GM19324 (cell line): ENCODE results near the gene IL16.
"Not testable (repeated sequence)": the region's sequence is repeated elsewhere in the genome, so short reads cannot be mapped to it uniquely, and the experiment has no call there.

Experiments
- ATAC-seq: cut with Tn5 transposase; IDR thresholded peaks from one replicate; pipeline ENCODE4 v1.9.1; 2021; ENCODE audit warnings: mild to moderate bottlenecking, moderate library complexity; ENCODE audit not compliant: unreplicated experiment, low FRiP score

IL16 gene

DNA sequence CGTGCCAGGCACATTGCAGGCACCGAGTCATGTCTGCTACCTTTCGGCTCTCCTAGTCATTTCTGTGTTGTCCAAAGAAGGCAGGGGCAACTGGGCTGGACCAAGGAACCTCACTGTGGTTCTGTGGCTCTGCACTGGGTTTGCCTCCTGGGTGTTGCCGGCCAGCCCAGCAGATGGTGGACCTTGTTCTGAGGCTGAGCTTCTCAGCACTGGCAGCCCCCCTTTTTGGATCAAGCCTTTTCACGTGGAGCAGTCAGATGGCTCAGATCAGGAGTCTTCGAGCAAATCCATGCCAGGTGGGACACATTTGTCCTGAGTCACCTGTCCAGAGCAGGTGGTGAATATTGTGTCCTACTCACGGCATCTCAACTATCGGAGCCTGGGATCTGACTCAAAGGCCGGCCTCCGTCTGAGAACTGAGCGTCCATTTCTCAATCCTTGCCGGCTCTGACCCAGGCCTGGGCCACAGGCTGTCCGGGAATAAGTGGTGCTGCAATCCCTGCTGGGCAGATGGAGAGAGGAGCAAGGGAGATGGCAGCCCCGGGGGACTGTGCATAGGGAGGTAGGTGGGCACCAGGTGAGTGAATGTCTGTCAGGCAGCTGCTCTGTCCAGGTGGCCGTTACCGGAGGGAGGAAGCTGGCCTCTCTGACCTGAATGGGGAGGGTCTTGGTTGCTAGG lies at the start of gene IL16:
IL16 (plus strand) TSS at position 304 of the 679 bp plus-strand sequence. CDS start 28,521 bp downstream, outside the sequence.
- no peak for ATAC-seq

DNA sequence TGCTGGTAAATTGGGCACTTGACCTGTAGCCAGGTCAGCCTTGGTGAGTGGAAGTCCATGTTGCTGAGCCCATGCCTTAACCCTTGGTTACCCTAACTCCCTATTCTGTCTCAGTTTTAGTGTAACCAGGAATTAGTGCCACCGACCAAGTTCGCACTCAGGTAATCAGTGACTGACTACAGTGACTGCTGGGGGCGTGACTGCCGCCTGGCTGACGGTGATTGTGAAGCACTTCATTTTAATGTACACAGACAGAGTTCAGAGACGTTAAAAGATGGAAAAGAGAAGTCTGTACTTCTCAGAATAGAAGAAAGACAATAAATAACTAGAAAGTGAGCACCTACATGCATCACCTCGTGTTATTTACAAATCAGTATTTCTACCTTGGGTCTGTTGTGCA lies 45.3 kb upstream of the IL16 start:
- no peak for ATAC-seq

DNA sequence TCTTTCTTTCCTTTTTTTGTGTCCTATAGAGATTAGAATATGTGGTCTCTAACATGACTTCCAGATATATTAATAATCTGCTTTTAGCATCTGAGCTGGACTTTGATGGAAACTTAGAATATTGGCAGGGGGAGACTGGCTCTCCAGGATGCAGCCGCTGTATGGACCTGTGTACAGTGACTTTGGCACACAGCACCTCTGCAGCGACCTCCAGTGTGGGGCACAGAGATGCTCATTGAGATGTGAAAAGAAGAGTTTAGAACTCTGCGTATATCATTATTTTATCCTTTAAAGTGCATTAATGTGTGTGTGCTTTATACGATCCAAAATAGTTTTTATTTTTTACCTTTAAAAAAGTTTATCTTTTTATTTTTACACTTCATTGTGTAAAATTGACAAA lies 44.3 kb upstream of the IL16 start:
- ATAC-seq: no peak

DNA sequence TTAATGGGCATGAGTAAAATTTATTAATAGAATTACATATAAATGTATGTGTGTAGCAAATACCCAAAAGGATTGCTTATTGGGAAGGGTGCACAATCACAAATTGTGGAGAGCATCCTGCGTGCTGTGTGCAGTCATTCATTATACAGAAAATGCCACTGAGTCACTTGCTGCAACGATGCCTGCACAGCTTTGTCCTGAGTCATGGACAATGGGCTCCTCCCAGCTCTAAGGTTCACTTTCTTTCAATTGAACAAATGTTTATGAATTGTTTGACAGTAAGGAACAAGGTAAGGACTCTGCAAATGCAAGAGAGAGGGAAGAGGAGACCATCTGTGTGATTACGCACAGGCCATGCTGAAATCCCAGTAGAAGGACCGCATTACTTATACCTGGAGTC lies 43.9 kb upstream of the IL16 start:
- ATAC-seq: no peak

DNA sequence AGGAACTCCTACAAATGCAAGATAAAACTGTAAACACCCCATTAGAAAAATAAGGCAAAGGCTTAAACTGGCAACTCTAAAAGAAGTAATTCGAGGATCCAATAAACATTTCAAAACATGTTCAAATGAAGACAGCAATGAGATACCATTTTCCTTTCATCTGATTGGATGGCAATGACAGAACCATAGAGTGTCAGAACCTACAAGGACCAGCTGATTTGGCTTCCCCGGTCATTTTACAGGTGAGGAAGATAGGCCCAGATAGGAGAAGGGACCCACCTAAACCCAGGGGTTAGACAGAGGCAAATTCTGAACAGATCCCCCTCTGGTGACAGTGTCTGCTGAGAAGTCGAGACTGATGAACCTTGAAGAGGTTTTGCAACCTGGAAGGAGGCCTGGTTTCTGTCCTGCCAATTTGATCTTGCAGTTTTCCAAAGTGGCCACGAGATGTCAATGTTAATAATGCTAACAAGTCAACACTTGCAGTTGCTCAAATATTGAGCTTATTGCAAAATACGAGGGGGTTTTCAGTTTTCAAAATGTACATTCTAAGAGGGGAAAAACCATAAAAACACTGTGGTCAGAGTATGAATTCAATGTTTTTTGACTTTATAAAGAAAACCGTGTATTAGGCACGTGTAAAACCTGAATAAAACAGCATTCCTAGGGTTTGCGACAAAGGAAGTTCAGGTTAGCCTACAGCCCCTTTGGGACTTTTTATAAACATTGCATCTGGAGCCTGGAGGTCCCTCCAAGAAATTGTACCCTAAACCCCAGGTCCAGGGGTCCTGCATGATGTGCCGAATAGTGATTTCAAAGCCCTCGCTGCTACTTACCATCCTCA lies 41.1 kb upstream of the IL16 start:
- ATAC-seq: no peak

DNA sequence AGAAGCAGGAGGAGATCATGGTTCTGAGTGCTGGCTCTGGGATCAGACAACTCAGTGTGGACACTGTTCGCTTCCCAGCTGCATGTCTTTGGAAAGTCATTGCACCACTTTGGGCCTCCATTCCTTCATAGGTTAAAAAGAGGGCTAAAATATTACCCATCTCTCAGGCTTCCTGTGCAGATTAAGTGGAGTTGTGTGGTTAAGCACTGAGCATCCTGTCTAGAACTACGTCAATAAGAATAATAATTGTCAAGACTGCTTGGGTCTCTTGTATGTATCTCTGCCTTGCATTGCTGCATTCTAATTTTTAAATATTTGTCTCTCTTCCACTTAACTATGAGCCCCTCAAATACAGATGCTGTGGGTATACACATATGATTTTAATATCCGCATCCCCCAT lies 40.4 kb upstream of the IL16 start:
- ATAC-seq: no peak

DNA sequence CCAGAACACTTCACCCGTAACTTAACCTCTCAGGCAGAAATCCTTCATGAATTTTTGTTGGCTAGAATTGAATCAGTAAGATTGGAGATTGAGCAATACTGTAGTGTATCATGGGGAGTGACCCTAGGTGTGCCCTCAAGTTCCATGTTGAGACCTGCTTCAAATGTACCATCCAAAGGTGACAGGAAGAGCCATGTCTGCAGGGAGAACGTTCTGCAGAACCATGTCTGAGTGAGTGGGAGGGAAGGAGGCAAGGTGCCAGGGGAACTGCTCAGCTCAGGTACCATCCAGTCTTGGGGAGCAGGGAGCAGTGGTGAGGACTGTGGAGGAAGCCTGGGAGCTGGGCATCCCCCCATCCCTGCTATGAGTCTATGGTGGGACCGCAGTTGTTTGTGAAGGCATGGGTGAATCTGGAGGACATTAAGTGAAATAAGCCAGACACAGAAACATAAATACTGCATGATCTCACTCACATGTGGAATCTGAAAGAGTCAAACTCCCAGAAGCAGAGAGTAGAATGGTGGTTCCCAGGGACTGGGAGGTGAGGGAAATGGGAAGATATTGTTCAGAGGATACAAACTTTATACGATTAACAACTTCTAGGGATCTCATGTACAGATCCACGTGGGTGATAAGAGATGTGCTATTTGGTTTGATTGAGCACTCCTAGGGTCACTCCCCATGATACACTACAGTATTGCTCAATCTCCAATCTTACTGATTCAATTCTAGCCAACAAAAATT lies 39.3 kb upstream of the IL16 start:
- ATAC-seq: no peak

DNA sequence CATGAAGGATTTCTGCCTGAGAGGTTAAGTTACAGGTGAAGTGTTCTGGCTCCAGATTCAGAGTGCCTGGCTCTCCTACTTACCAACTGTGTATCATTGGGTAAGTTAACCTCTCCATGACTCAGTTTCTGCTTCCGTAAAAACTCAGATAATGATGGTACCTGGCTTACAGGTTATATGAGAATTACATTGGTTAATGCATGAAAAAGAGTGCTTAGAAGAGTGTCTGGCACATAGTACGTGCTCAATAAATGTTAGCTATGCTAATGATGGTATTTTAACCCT lies 38.8 kb upstream of the IL16 start:
- no peak for ATAC-seq

DNA sequence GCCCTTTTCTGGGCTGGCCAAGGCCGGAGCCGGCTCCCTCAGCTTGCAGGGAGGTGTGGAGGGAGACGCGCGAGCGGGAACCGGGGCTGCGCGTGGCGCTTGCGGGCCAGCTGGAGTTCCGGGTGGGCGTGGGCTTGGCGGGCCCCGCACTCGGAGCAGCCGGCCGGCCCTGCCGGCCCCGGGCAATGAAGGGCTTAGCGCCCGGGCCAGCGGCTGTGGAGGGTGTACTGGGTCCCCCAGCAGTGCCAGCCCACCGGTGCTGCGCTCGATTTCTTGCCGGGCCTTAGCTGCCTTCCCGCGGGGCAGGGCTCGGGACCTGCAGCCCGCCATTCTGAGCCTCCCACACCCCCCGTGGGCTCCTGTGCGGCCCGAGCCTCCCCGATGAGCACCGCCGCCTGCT lies 38.1 kb upstream of the IL16 start:
- ATAC-seq: not testable (repeated sequence)

DNA sequence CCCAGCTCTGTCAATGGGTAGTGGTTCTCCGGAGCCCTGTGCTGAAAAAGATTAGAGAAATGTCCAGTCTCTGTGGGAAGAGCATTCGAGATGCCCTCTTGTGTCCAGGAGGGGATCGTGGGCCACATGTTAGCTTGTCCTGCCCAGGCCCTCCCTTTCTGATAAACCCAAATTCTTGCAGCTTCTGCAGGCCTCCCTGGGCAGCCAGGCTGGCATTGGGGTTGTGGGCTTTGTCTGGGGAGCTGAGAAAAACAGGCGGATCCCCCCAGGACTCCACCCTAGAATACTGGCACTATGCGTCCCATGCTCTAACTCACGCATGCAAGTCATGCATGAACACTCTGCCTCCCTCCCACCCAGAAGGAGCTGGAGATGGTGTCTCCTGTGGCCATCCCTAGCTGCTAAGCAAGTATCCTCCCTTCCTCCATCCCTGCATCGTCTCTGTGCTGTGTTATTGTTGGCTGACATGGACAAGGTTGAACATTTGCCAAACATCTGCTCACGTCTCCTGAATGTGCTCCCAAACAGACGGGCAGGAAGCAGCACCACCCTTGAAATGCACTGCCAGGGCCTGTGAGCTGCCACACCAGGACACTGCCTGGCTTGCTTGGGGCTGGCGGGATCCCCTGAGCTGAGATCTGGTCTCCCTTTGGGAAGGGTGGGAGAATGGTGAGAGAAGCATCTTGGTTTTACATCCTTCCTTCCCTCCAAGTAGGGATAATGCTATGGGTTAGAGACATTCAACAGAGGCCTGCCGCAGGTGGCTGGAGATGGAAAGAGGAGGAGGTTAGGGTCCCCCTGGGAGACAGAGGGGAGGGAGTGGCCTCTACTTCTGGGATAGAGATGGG lies 36.1 kb upstream of the IL16 start:
- ATAC-seq: no peak

DNA sequence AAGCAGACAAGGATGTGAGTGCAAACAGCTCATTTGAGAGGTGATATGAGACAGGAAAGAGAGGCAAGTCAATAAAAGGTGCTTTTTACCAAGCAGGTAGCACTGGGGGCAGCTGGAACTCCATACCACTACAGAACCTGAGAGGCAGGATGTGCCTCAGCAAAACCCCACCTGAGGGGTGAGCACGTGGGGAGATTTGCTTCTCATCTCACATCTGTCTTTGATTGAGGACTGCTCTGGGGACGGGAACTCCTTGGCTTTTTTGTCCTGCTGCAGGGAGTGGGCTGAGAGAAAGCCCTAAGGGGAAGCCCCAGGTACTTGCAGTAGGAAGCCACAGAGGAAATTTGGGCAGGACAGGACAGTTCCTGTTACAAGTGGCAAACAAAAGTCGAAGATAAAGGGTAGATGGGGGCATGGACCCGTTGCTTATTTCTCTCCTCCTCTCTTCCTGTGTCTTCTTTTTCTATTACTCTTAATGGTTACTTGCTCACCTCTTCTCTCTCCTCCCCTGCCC lies 35.5 kb upstream of the IL16 start:
- ATAC-seq: no peak

DNA sequence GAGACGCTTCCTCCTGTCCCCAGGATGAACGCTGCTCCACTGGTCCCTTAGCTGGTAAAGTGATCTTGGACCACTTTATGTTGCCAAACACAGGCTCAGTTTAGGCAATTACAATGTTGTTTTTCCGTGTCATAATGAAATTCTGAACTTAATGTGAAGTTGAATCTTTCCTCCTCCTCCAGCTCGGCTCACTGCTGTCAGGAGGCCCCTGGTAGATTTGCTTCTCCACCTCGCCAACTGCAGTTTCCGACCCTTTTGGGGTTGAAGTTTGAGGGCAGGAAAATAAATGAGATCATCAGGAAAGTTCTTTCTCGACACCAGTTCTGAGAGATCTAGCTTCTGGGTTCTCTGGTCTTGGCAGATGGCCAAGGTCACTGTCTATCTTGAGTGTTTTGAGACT lies 34.8 kb upstream of the IL16 start:
- ATAC-seq: no peak

DNA sequence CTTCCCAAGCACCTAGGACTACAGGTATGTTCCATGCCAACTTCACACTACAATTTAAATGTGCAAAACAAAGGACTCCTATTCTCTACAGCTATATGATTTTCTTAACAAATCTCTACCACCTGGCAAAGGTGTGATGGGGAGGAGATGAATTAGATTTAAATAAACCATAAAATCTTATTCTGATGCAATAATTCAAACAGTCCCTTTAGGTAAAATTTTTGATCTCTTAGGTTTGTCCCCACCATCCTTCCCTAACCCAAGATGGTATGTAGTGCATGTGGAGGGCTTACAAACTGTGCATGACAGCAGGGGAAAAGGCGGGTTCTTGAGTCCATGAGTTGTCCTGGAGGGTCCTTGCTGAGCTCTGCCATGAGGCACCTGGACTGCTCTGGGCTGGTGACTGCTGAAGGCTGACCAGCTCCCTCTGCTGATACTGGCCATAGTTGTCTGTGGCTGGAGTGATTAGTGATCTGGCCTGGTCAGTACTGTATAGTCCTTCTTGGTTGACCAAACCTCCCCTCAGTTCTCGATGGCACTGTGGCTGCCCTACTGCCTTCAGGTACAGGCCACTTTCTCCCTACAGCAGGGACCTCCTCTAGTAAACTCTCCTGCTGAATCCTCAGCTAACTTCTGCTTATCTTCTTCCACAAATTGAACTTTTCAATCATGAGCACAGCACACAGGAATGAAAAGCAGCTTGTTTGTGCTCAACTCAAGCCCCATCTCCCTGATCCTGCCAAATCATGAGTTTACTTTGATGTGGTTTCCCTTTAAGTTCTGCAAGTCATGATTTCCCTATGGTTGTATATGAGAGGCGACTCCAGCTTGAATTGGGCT lies 32.5 kb upstream of the IL16 start:
- no peak for ATAC-seq

DNA sequence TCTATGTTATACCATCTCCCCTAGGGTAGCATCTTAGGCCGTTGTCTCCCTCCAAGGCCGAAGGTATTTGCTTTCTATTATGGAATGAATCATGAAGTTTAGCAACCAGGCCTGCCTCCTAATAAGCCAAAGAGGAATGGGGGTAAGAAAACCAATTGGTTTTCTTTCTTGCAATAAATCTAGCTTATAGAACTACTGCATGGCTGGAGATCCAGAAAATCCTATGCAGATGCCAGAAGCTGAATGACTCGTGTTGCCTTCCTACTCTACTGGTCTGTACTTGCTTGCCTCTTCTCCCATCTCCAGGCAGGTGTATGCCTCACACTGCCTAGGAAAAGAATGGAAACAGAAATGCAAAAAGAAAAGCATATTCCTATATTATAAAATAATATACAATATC lies 31.1 kb upstream of the IL16 start:
- no peak for ATAC-seq

DNA sequence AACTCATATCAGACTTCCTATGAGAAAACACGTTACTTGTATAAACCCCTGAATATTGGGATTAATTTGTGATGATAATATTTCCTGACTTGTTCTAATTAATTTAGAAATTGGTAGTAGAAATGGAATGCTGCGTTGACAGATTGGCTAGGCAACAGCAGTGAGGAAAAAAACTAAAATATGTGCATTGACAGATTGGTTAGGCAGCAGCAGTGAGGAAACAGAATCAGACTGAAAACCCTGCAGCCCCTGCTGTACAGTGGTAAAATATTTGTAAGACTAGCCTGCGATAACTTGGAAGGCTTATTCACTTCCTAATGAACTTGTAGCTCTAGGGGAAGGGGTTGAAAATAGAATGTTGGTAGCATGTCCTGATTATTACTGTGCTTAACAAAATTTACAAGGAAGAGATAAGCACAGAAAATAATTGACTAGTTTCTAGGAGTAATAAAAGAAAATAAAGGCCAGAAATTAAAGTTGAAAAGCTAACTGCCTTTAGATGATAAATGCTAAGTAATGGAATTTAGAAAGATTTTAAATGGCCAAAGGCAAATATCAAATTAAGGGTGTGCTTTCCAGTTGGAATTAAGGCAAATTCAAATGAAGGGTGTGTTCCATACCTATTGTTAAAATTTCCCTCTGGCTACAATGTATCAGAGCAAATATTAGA lies 29.9 kb upstream of the IL16 start:
- ATAC-seq: no peak

DNA sequence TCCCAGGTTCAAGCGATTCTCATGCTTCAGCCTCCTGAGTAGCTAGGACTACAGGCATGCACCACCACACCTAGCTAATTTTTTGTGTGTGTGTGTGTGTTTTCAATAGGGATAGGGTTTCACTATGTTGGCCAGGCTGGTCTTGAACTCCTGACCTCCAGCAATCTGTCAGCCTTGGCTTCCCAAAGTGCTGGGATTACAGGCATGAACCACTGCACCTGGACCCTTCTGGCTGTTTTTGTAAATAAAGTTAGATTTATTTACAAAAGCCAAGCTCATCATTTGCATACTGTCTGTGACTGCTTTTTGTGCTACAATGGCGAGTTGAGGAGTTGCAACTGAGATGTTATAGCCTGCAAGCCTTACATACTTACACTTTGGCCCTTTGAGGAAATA lies 28.6 kb upstream of the IL16 start:
- no peak for ATAC-seq

DNA sequence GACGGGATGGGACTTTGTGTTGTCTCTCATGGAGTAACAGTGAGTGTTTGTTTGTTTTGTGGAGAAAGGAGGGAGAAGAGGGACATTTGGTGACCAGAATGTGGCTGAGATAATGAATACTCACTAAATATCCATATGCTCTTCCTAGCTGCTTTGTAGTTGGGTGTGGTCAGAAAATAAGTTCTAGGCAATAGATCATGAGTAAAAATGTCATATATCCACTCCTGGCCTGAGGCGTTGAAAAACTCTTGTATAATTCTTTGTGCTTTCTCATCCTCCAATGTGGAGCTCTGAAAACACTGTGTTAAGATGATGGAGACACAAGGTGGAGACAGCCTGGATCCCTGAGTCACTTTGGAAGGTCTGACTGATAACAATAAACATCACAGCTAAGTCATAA lies 28.0 kb upstream of the IL16 start:
- ATAC-seq: no peak

DNA sequence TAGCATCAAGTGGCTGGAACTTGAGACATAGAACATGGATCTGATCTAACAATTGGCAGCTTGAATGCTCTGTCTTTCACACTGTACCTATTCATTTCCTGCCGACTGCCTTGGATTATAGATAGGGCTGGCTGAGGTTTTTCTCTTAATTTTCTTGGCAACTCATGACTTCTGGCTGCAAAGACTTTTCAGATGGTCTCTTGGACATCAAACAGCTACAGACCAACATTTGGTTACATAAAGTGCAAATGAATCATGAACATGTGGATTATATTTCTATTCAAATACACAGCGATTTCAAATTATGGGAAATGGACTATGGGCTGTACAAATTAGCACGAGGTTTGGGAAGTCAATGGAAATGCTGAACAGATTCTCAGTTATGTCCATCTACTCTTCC lies 26.2 kb upstream of the IL16 start:
- ATAC-seq: no peak

DNA sequence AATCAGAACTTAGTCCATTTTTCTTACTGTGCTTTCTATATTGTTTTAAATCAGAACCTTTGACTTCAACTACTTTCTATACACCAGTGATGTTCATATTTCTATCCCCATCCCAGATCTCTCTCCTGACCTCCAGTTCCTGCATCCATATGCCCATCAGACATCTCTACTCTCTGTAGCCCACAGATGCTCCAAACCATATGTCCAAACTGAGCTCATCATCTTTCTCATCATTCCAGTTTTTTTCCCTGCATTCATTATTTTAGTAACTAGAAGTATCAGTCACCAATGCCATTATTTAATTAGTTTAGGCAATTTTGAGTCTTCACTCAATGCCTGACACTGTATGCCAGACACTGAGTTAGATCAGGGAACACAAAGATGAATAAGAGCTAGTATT lies 25.4 kb upstream of the IL16 start:
- no peak for ATAC-seq
